Mammary epithelial cell (primary cell): ENCODE measurements around the gene SDHA.

Experiments
- CTCF ChIP-seq, 2 donors: IDR thresholded peaks in 1 of 2; conservative IDR thresholded peaks in 1 of 2; 2 replicates each; pipeline ENCODE4 v1.5.1; 2011 to 2012; ENCODE audit warnings: inconsistent platforms in 2 of 2, low read length in 2 of 2, mild to moderate bottlenecking in 2 of 2, control low read depth in 1 of 2, low read depth in 1 of 2; ENCODE audit not compliant: insufficient read depth in 1 of 2; ENCODE audit errors: extremely low read depth in 1 of 2
- EZH2 ChIP-seq: IDR thresholded peaks from 2 replicates; pipeline ENCODE4 v1.6.1; 2012; ENCODE audit warnings: low read length, inconsistent platforms, borderline replicate concordance

DNA sequence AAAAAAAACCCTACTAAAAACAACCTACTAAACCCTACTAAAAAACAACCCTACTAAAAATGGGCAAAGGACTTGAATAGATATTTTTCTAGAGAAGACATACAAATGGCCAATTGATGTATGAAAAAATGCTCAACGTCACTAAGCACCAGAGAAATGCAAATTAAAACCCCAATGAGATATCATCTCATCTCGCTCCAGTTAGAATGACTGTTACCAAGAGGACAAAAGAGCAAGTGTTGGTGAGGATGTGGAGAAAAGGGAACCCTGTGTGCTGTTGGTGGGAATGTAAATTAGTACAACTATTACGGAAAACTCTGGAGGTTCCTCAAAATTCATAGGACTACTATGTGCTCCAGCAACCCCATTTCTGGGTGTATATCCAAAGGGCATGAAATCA is 10.8 kb downstream of the SDHA start:
- TF ChIP-seq CTCF (conservative IDR thresholded peaks at IDR 0.05 in 1 of 2, IDR thresholded peaks at IDR 0.05 in 1 of 2; ENCODE audit: extremely low read depth in 1 of 2, insufficient read depth in 1 of 2, low read depth in 1 of 2, low read length in 2 of 2) (no peak), EZH2 (no peak)
